Endothelial cell of umbilical vein (primary cell): Measurements from ENCODE around the gene MANBA. TPM values are rescaled to one million over a fixed set of nuclear protein-coding genes. Genes with fewer than 3 reads are reported as not detected.

Experiments used
- BruUV-seq: library from RNA; stranded (reverse); fragments of 400-500 nt; replicated peaks from 2 replicates; lab custom pipeline; 2021; lab: Mats Ljungman, UMichigan
- CTCF ChIA-PET: fragments of 300-600, 350-600 bp; sonication (Branson Sonifier 250); formaldehyde crosslinking; loops from one replicate; lab custom pipeline; 2021; ENCODE audit warnings: antibody characterized with exemption, inconsistent platforms; lab: Charles Lee
- POLR2A ChIA-PET: fragments of 300-600, 350-600 bp; sonication (Branson Sonifier 250); formaldehyde crosslinking; loops from one replicate; lab custom pipeline; 2021; ENCODE audit warnings: antibody characterized with exemption, inconsistent platforms; lab: Charles Lee
- DNase-seq: peaks from one replicate; pipeline ENCODE4 v3.0.0-alpha.2; 2011; ENCODE audit warnings: low read depth, low spot score
- FAIRE-seq: peaks from 2 replicates; lab custom pipeline; 2011; peaks lifted over from hg19 to GRCh38; lab: Jason Lieb, UNC
- H2AFZ ChIP-seq: 2 replicates; pipeline ENCODE4 v1.6.0; 2012; ENCODE audit warnings: low read depth, low read length, control low read depth, inconsistent platforms
- H3K27ac ChIP-seq: 2 replicates; pipeline ENCODE4 v1.5.1; 2011; ENCODE audit warnings: low read depth, mild to moderate bottlenecking, control low read depth, low read length, moderate library complexity; ENCODE audit not compliant: insufficient read depth
- H3K27me3 ChIP-seq, 2 experiments: 2 replicates each; pipeline versions ENCODE4 v1.6.0 to v1.6.1; 2011; ENCODE audit warnings: low read length in 2 of 2, mixed read lengths in 1 of 2; ENCODE audit not compliant: control insufficient read depth in 2 of 2, insufficient read depth in 2 of 2
- H3K36me3 ChIP-seq, 2 experiments: 2 replicates in 1 of 2; 3 replicates in 1 of 2; pipeline ENCODE4 v1.5.1; 2011; ENCODE audit warnings: low read length in 2 of 2, mild to moderate bottlenecking in 1 of 2, moderate library complexity in 1 of 2; ENCODE audit not compliant: control insufficient read depth in 2 of 2, insufficient read depth in 2 of 2; ENCODE audit errors: extremely low read depth in 1 of 2
- H3K4me1 ChIP-seq: 3 replicates; pipeline ENCODE4 v1.5.1; 2011; ENCODE audit warnings: mild to moderate bottlenecking, low read length; ENCODE audit not compliant: control insufficient read depth, insufficient read depth; ENCODE audit errors: extremely low read depth
- H3K4me2 ChIP-seq: 2 replicates; pipeline ENCODE4 v1.6.1; 2011; ENCODE audit warnings: low read length, control low read depth, mixed read lengths; ENCODE audit not compliant: insufficient read depth
- H3K4me3 ChIP-seq, 3 experiments: fragments of 200-600 bp in 1 of 3; sonication (generic), shearing (Covaris generic) in 1 of 3; replicated peaks in 1 of 3; 2 replicates each; pipeline ENCODE4 v1.5.1; 2011 to 2016; ENCODE audit warnings: control low read depth in 3 of 3, low read length in 3 of 3, mild to moderate bottlenecking in 2 of 3, inconsistent platforms in 1 of 3, low read depth in 1 of 3, moderate library complexity in 1 of 3; ENCODE audit not compliant: insufficient read depth in 1 of 3
- H3K79me2 ChIP-seq: 2 replicates; pipeline ENCODE4 v1.6.0; 2012; ENCODE audit warnings: low read length, inconsistent platforms; ENCODE audit not compliant: control insufficient read depth, insufficient read depth
- H3K9ac ChIP-seq: replicated peaks from 2 replicates; pipeline ENCODE3; 2011; ENCODE audit warnings: low read length, control low read depth; ENCODE audit not compliant: insufficient read depth; ENCODE audit errors: extremely low read depth
- H3K9me1 ChIP-seq: replicated peaks from 3 replicates; pipeline ENCODE4 v1.6.0; 2011; ENCODE audit warnings: mild to moderate bottlenecking, low read length; ENCODE audit not compliant: control insufficient read depth, insufficient read depth; ENCODE audit errors: extremely low read depth
- H3K9me3 ChIP-seq: replicated peaks from 2 replicates; pipeline ENCODE4 v1.5.1; 2012; ENCODE audit warnings: low read length, inconsistent platforms; ENCODE audit not compliant: control insufficient read depth, insufficient read depth
- H4K20me1 ChIP-seq: replicated peaks from 2 replicates; pipeline ENCODE3; 2011; ENCODE audit warnings: mild to moderate bottlenecking, low read length; ENCODE audit not compliant: control insufficient read depth, insufficient read depth; ENCODE audit errors: extremely low read depth
- EZH2 ChIP-seq: IDR thresholded peaks from 2 replicates; pipeline ENCODE4 v1.6.1; 2012; ENCODE audit warnings: borderline replicate concordance, low read depth, mild to moderate bottlenecking, moderate library complexity, low read length, inconsistent platforms; ENCODE audit not compliant: severe bottlenecking
- FOS ChIP-seq: IDR thresholded peaks from 2 replicates; pipeline ENCODE4 v1.6.1; 2011; ENCODE audit warnings: mild to moderate bottlenecking, low read length, moderate library complexity, borderline replicate concordance; ENCODE audit not compliant: insufficient read depth
- GATA2 ChIP-seq: IDR thresholded peaks from 2 replicates; pipeline ENCODE4 v1.7.0; 2011; ENCODE audit warnings: low read depth, mild to moderate bottlenecking, moderate library complexity, mixed read lengths, low read length; ENCODE audit not compliant: insufficient read length, insufficient read depth
- MYC ChIP-seq: IDR thresholded peaks from one replicate; pipeline ENCODE4 v1.6.1; 2011; ENCODE audit warnings: mild to moderate bottlenecking, low read depth, low read length
- POLR2A ChIP-seq: IDR thresholded peaks from 2 replicates; pipeline ENCODE4 v1.6.1; 2012; ENCODE audit warnings: low read depth, mild to moderate bottlenecking, control low read depth, low read length
- POLR2AphosphoS5 ChIP-seq: IDR thresholded peaks from 2 replicates; pipeline ENCODE4 v1.6.1; 2012; ENCODE audit warnings: low read depth, mild to moderate bottlenecking, control low read depth, low read length, moderate library complexity; ENCODE audit not compliant: insufficient read depth
- dilution Hi-C: fragments of 300-500 bp; cut with MboI; formaldehyde crosslinking; loops from one replicate; pipeline ENCODE4 v1.15.0; 2019; ENCODE audit warnings: low sequenced_read_pairs; ENCODE audit not compliant: extremely low pct_ligation_motif_present
- intact Hi-C: fragments of 100-400 bp; cut with micrococcal nuclease; formaldehyde crosslinking; loops from one replicate; pipeline ENCODE4 v1.10.0; 2022
- polyA plus RNA-seq, 4 experiments: library from polyadenylated mRNA; depleted of rRNA in 3 of 4; stranded (reverse) in 3 of 4; unstranded in 1 of 4; fragments of >200 nt; gene quantifications; 2 replicates each; pipeline versions ENCODE4 v1.2.1 to v1.2.3, GENCODE V29; 2011 to 2012; ENCODE audit warnings: missing spikeins in 1 of 4
- total RNA-seq: library from RNA; stranded (reverse); gene quantifications from 2 replicates; pipeline ENCODE4 v1.2.3, GENCODE V29; 2021
- TF ChIP-seq, protein P1 (sequence below): IDR thresholded peaks from 2 replicates; pipeline ENCODE4 v1.6.1; 2011; ENCODE audit not compliant: insufficient read depth, insufficient read length

MANBA gene
- total and polyA plus RNA-seq, 2 donors (not counting 3 experiments of a cell fraction or from before 2014, with no cell fraction given), result 5.6 to 7.7 TPM

DNA sequence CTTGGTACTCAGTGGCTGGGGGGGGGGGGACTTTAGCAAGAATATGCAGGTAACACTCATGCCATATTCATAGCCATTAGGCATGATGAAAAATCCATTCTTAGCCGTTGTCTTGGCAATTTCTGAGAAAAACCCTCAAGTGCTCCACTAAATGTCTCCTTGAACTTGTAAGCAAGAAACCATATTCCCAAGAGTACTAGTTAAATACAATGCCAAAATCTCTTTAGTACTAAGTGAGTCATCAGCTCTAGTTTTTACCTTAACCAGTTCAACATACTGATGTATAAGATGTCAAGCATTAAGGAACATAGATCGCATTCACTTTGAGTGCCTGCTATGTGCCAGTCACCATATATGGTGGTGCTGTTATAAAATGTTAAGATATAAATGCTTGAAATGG, 39.0 kb upstream of the MANBA start:
- no peak overlapping the region for H3K27ac ChIP-seq
- no TSS peak for BruUV-seq
- CTCF ChIA-PET, result interaction anchor here (1.0 kb wide), 1 partner anchor 28 kb away, joined by 3 read pairs; no protein-coding TSS in a partner anchor
- POLR2A ChIA-PET, result no interaction called here
- peaks cover 43% of the 10 kb centered on the region for H3K79me2 ChIP-seq
- no peaks in the 10 kb centered on the region for H3K9me1 ChIP-seq
- TF ChIP-seq POLR2AphosphoS5, result no peak
- TF ChIP-seq POLR2A, result no peak
- TF ChIP-seq MYC, result no peak
- TF ChIP-seq GATA2, result no peak
- H3K36me3 ChIP-seq, result peaks cover 15 to 47% of the 10 kb centered on the region in 2 experiments
- no peak overlapping the region for H3K4me3 ChIP-seq
- H3K27me3 ChIP-seq, result no peaks in the 10 kb centered on the region
- intact Hi-C loops, result loop anchor here (5.0 kb wide), 1 partner anchor 297 kb away; the partner anchor contains the start of gene BDH2
- FAIRE-seq, result no peak
- H3K9me3 ChIP-seq, result no peaks in the 10 kb centered on the region
- H4K20me1 ChIP-seq, result peaks cover 9% of the 10 kb centered on the region
- dilution Hi-C loops, result no loop called here
- H3K4me1 ChIP-seq, result no peaks in the 10 kb centered on the region
- no peak for DNase-seq
- H3K4me2 ChIP-seq, result no peak overlapping the region
- no peak overlapping the region for H3K9ac ChIP-seq
- H2AFZ ChIP-seq, result no peak overlapping the region

DNA sequence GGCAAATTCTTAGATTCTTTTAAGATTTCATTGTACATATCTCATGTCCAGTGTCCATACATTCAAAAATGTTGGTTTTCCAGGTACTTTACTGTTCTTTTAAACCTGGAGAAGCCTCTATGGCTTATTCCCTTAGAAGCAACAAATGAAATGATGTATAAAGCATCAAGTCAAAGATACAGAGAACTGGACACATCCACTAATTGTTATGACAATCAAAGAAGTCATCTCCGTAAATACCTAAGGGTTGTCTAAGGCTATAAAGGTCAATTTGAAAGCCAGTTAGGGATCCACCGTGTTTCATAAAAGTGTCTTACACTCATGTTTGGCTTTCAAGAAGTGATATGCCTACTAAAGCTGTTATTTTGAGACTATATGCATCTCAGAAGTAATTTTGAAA, 34.2 kb upstream of the MANBA start:
- no TSS peak for BruUV-seq
- Histone ChIP-seq H3K4me2 (no peak overlapping the region), H2AFZ (no peak overlapping the region), H3K9me3 (no peaks in the 10 kb centered on the region), H3K36me3 (peaks cover 7 to 29% of the 10 kb centered on the region in 2 experiments), H3K4me3 (no peak overlapping the region), H3K27me3 (no peaks in the 10 kb centered on the region), H3K9me1 (no peaks in the 10 kb centered on the region), H3K9ac (no peak overlapping the region), H4K20me1 (peaks cover 3% of the 10 kb centered on the region), H3K4me1 (no peaks in the 10 kb centered on the region), H3K79me2 (peaks cover 8% of the 10 kb centered on the region), H3K27ac (no peak overlapping the region)
- TF ChIP-seq EZH2 (no peak), POLR2AphosphoS5 (no peak), POLR2A (no peak), FOS (no peak)
- TF ChIP-seq, protein P1, sequence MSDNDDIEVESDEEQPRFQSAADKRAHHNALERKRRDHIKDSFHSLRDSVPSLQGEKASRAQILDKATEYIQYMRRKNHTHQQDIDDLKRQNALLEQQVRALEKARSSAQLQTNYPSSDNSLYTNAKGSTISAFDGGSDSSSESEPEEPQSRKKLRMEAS, result no peak
- ChIA-PET CTCF (no interaction called here), POLR2A (no interaction called here)
- dilution Hi-C loops (no loop called here), intact Hi-C loops (no loop called here)
- FAIRE-seq (no peak), DNase-seq (no peak)
